ENCODE results near the gene HOXB5.
A peak's percentile ranks its signal among the peaks of the same experiment; 100 is the strongest.

DNA sequence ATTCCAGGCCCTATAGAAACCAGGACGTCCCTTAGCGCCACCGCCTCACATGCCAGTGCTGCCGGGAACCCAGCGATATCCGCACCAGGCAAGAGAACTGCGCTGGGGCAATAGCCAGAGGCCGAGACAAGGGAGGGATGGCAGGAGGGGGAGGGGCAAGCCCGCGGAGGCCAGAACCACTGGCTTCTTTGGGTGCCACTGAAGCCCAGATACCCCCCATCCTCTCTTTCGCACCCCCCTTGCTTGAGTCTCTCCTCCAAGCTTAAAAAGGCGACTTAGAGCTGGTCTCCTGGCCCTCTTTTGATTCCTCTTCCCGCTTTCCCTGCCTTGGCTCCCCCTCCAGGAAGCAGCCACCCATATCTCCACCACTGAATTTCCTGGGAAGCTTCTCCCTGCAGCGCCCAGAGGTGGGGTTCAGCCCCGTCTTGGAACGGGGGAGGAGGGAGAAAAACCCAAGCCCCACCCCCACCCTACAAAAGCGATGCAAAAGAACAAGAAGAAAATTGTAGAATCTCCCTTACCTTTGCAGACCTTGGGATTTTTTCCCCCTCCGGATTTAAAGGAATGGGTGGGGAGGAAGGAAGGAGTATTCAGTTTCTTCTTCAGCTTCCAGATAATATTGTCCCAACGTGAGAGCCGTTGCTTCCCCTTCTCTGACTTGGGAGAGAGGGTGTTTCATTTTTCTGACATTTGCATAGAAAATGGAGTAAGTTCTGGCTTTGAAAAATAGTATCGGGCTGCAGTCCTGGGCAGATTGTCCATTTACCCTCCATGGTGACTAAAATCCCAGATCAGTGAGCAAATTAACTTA, 10.6 kb upstream of the HOXB5 start:
- peak; percentile 71 for TF ChIP-seq EZH2phosphoT487 (IDR thresholded peaks at IDR 0.05)
- TF ChIP-seq, protein P1, sequence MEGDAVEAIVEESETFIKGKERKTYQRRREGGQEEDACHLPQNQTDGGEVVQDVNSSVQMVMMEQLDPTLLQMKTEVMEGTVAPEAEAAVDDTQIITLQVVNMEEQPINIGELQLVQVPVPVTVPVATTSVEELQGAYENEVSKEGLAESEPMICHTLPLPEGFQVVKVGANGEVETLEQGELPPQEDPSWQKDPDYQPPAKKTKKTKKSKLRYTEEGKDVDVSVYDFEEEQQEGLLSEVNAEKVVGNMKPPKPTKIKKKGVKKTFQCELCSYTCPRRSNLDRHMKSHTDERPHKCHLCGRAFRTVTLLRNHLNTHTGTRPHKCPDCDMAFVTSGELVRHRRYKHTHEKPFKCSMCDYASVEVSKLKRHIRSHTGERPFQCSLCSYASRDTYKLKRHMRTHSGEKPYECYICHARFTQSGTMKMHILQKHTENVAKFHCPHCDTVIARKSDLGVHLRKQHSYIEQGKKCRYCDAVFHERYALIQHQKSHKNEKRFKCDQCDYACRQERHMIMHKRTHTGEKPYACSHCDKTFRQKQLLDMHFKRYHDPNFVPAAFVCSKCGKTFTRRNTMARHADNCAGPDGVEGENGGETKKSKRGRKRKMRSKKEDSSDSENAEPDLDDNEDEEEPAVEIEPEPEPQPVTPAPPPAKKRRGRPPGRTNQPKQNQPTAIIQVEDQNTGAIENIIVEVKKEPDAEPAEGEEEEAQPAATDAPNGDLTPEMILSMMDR (IDR thresholded peaks at IDR 0.05) = no peak
